ENCODE data around the gene NR4A3.
"Not testable (repeated sequence)": the region's sequence is repeated elsewhere in the genome, so short reads cannot be mapped to it uniquely, and the experiment has no call there.

NR4A3 gene

DNA sequence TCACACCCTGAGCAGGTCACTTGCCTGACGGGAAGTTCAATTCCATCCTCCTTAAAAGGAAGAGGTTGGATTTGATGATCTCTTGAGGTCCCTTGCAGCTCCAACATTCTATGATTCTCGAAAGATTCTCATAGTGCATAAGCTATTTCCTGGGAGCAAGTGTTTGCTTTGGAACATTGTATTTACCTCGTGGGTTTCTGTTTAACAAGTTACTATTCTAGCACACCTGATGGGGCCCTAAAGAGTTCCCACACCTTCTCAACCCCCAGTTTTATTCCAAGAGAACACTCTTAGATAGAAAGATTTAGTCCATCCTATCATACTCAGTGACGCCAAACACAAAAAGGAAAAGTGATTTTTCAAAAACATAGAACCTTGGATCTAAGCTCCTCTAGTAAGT, 23.4 kb downstream of the NR4A3 start:
- H3K4me3 ChIP-seq (ENCODE audit: low read depth, low read length), result no peak overlapping the region
- TF ChIP-seq, protein P1, sequence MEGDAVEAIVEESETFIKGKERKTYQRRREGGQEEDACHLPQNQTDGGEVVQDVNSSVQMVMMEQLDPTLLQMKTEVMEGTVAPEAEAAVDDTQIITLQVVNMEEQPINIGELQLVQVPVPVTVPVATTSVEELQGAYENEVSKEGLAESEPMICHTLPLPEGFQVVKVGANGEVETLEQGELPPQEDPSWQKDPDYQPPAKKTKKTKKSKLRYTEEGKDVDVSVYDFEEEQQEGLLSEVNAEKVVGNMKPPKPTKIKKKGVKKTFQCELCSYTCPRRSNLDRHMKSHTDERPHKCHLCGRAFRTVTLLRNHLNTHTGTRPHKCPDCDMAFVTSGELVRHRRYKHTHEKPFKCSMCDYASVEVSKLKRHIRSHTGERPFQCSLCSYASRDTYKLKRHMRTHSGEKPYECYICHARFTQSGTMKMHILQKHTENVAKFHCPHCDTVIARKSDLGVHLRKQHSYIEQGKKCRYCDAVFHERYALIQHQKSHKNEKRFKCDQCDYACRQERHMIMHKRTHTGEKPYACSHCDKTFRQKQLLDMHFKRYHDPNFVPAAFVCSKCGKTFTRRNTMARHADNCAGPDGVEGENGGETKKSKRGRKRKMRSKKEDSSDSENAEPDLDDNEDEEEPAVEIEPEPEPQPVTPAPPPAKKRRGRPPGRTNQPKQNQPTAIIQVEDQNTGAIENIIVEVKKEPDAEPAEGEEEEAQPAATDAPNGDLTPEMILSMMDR (IDR thresholded peaks at IDR 0.05; ENCODE audit: borderline replicate concordance, insufficient read depth, low read depth, low read length), result no peak

DNA sequence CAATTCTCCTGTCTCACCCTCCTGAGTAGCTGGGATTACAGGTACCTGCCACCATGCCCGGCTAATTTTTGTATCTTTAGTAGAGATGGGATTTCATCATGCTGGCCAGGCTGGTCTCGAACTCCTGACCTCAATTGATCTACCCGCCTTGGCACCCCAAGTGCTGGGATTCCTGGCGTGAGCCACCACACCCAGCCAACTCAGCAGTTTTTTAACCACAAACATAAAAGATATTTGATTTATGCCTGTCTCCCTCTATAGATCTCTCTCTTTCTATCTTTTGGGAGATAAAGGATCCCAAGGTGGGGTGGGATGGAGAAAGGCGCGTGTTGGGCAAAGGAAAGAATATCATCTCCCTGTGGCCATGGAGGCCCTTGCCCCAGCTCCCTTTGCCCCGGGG, 26.8 kb downstream of the NR4A3 start:
- TF ChIP-seq, protein P1 (IDR thresholded peaks at IDR 0.05; ENCODE audit: borderline replicate concordance, insufficient read depth, low read depth, low read length), result no peak
- no peak overlapping the region for H3K4me3 ChIP-seq (ENCODE audit: low read depth, low read length)

DNA sequence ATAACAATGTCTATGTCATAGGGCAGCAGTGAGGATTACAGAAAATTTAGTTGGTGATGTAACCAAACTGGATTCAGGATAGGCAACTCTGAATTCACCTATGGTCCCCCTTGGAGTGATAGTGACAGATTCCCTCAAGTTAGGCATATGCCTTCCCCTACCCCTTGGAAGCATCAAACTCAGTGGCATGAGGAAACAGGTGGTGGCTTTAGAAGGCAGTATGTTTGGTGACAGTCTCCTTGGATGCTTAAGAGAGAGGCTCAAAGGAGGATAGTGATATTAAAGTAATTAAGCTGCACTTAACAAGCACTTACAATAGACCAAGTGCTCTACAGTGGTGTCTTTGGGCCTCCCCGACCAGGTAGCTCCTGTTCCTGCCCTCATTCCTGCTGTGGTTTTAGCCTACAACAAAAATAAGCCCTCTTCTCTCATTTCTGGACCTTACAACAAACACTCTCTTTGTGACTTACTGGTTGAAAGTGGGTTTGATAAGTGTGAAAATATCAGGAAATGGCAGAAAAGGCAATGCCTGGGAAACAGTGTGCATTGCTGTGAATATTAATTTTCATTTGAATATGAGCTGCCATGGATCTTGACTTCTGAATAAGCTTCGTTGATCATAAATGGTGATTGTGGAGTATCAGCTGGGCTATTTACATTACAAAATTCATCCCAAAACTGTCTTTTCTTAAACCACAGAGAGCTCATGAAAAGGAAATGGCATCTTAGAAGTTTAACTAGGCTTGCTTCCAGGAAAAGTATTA, 29.2 kb downstream of the NR4A3 start:
- TF ChIP-seq, protein P1 (IDR thresholded peaks at IDR 0.05; ENCODE audit: borderline replicate concordance, insufficient read depth, low read depth, low read length), result no peak
- no peak overlapping the region for H3K4me3 ChIP-seq (ENCODE audit: low read depth, low read length)

DNA sequence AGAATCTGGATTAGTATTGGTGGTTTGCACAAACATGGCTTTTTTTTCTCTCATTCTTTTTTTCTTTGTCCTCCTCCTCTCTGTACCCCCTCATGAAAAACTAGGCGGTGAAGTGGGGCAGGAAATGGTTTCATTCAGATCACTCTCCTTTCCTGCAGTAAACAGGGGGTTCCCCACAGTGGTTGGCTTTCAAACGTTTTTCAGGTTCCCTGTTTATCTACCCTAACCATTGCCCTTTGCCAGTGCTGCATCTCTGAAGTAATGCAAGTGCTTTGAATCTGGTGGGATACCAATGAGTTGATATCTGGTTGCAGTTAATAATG, 29.8 kb downstream of the NR4A3 start:
- no peak overlapping the region for H3K4me3 ChIP-seq (ENCODE audit: low read depth, low read length)
- TF ChIP-seq, protein P1 (IDR thresholded peaks at IDR 0.05; ENCODE audit: borderline replicate concordance, insufficient read depth, low read depth, low read length), result no peak

DNA sequence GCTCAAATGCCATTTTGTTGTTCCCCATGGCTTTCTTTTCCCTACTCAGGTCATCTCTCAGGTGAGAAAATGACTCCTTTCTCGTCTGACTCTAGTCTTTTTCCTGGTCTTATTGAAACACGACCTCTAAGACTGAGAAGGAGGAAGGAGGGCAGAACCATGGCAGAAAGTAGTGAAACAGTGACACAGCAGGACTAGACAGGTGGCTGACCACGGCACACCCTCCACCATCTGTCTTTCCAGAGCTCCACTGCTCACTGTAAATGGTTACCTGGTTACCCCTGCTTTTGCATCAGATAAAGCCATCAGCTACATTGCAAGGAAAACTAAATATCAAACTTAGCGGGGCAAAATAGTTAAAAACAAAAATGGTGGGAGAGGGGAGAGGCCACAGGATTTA, 30.9 kb downstream of the NR4A3 start:
- no peak overlapping the region for H3K4me3 ChIP-seq (ENCODE audit: low read depth, low read length)
- TF ChIP-seq, protein P1 (IDR thresholded peaks at IDR 0.05; ENCODE audit: borderline replicate concordance, insufficient read depth, low read depth, low read length), result no peak

DNA sequence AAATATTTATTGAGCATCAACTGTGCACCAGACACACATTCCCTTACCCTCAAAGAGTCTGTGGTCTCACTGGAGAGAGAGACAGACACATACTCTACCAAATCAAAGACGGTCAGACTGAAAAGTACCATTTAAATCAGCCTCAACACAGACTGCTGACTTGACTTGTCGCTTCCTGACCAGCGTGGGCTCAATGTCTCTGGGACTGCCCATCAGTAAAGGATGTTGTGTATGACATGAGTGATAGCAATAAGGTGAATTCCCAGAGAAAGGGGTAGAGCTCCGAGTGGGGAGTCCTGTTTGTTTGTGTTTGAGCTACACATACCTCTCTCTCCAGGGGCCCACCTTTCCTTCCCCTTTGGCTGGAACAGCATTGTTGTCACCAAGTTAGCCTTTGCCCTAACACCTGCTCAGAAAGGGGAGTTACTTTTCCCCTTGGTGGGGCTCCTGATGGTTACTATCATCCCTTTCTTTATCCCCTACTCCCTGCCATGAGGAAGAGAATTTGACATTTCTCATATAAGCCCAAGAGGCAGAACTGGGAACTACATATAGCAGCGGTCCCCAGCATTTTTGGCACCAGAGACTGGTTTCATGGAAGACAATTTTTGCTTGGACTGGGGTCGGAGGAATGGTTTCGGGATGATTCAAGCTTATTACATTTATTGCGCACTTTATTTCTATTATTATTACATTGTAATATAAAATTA, 33.9 kb downstream of the NR4A3 start:
- TF ChIP-seq, protein P1 (IDR thresholded peaks at IDR 0.05; ENCODE audit: borderline replicate concordance, insufficient read depth, low read depth, low read length), result no peak

DNA sequence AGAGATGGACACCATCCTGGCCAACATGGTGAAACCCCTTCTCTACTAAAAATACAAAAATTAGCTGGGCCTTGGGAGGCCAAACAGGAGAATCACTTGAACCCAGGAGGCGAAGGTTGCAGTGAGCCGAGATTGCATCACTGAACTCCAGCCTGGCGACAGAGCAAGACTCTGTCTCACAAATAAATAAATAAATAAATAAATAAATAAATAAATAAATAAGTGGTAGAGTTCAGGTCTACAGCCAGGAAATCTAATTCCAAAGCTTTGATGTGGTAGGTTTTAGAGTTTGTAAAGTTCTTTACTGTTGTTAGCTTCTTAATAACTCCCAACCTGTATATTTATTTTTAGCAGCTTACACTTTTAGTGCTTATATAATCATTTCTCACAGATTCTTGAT, 35.9 kb downstream of the NR4A3 start:
- H3K4me3 ChIP-seq (ENCODE audit: low read depth, low read length), result not testable (repeated sequence)

More for the DNA sequence above, 33.9 kb downstream of the NR4A3 start:
- no peak overlapping the region for H3K4me3 ChIP-seq (ENCODE audit: low read depth, low read length)

Data from GM12875 (cell line).